Body of pancreas (tissue), 4 donors: ENCODE data around the gene CHRNB4.

Experiments used
- POLR2A ChIP-seq, 3 donors: fragments of 450-650 bp; IDR thresholded peaks; one replicate each; pipeline ENCODE4 v1.6.1; 2016; ENCODE audit warnings: antibody characterized with exemption in 3 of 3, mild to moderate bottlenecking in 2 of 3
- TF ChIP-seq, protein P1 (sequence below), 7 experiments: fragments of 450-650 bp in 4 of 7; fragments of 200-600 bp in 3 of 7; sonication (generic) in 3 of 7; IDR thresholded peaks; one replicate each; pipeline ENCODE4 v1.5.1; 2016 to 2019; ENCODE audit warnings: antibody characterized with exemption in 7 of 7

DNA sequence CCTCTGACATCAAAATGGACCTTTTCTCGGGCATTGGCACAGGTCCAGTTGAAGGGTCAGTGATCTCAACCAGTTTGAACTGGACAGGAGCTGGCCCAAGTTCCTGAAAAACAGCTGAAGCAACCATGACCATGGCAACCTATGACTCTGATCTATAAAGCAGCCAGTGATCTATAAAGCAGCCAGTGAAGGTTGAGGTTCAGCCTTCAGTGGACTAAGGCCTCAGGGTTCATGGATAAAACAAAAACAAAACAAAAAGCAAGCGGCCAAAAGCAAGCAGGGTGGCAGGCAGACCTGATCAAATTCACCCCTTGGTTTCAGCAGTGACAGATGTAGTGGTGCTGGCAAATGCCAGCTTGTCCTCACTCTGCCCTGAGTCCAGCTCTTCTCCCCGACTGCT, 10.0 kb upstream of the CHRNB4 start:
- TF ChIP-seq, protein P1, sequence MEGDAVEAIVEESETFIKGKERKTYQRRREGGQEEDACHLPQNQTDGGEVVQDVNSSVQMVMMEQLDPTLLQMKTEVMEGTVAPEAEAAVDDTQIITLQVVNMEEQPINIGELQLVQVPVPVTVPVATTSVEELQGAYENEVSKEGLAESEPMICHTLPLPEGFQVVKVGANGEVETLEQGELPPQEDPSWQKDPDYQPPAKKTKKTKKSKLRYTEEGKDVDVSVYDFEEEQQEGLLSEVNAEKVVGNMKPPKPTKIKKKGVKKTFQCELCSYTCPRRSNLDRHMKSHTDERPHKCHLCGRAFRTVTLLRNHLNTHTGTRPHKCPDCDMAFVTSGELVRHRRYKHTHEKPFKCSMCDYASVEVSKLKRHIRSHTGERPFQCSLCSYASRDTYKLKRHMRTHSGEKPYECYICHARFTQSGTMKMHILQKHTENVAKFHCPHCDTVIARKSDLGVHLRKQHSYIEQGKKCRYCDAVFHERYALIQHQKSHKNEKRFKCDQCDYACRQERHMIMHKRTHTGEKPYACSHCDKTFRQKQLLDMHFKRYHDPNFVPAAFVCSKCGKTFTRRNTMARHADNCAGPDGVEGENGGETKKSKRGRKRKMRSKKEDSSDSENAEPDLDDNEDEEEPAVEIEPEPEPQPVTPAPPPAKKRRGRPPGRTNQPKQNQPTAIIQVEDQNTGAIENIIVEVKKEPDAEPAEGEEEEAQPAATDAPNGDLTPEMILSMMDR (IDR thresholded peaks at IDR 0.05): no peak
- TF ChIP-seq POLR2A (IDR thresholded peaks at IDR 0.05): no peak
